AG04450 (cell line): ENCODE results near the gene CEP68. TPM values are rescaled to one million over a fixed set of nuclear protein-coding genes. Genes with fewer than 3 reads are reported as not detected.

Experiments used
- CTCF ChIA-PET: fragments of 300-600, 350-600 bp; formaldehyde crosslinking; extraction: SDS; loops from one replicate; lab custom pipeline; 2022; ENCODE audit warnings: antibody characterized with exemption, inconsistent platforms; lab: Charles Lee
- POLR2A ChIA-PET: fragments of 350-600 bp; formaldehyde crosslinking; extraction: SDS; loops from one replicate; lab custom pipeline; 2021; ENCODE audit warnings: antibody characterized with exemption, inconsistent platforms; lab: Yijun Ruan, JAX
- DNase-seq: peaks from one replicate; pipeline ENCODE4 v3.0.0-alpha.2; 2011; ENCODE audit warnings: low read depth, low spot score
- H3K27ac ChIP-seq: one replicate; pipeline ENCODE4 v1.5.1; 2012; ENCODE audit warnings: low read depth, low read length, control low read depth
- H3K27me3 ChIP-seq: one replicate; pipeline ENCODE4 v1.6.0; 2012; ENCODE audit warnings: low read length; ENCODE audit not compliant: control insufficient read depth, insufficient read depth
- H3K4me3 ChIP-seq: 2 replicates; pipeline ENCODE4 v1.5.1; 2011; ENCODE audit warnings: mild to moderate bottlenecking, low read depth, low read length, control low read depth
- H3K9me3 ChIP-seq: 2 replicates; pipeline ENCODE4 v1.5.1; 2012; ENCODE audit warnings: low read length; ENCODE audit not compliant: control insufficient read depth, insufficient read depth
- CTCF ChIP-seq: IDR thresholded peaks from 2 replicates; pipeline ENCODE4 v1.5.1; 2011; ENCODE audit warnings: low read depth, low read length, control low read depth, inconsistent platforms
- polyA plus RNA-seq: library from polyadenylated mRNA; depleted of rRNA; stranded (reverse); fragments of >200 nt; gene quantifications from 2 replicates; pipeline ENCODE4 v1.2.3, GENCODE V29; 2011

Gene CEP68
- polyA plus RNA-seq, 1 experiment: 7.3 TPM

GRCh38 chr2:65043001-65043400 lies 13.2 kb upstream of the CEP68 start:
- CTCF ChIA-PET: interaction anchor here (0.9 to 6.9 kb wide), 4 partner anchors 17 to 144 kb away, joined by 3 to 85 read pairs (median 4); no protein-coding TSS in a partner anchor
- no peak for TF ChIP-seq CTCF
- H3K27ac ChIP-seq: no peak overlapping the region
- no peak overlapping the region for H3K4me3 ChIP-seq
- DNase-seq: no peak
- POLR2A ChIA-PET: interaction anchor here (0.6 kb wide), 1 partner anchor 531 kb away, joined by 6 read pairs; no protein-coding TSS in a partner anchor
- H3K27me3 ChIP-seq: peaks cover 5% of the 10 kb centered on the region
- peaks cover 15% of the 10 kb centered on the region for H3K9me3 ChIP-seq

- no peak for TF ChIP-seq CTCF
- ChIA-PET CTCF (interaction anchor here (0.6 to 6.9 kb wide), 2 partner anchors 127 to 400 kb away, joined by 5 to 85 read pairs; no protein-coding TSS in a partner anchor), POLR2A (no interaction called here)
- H3K27me3 ChIP-seq: peaks cover 7% of the 10 kb centered on the region
- no peak for DNase-seq
- H3K9me3 ChIP-seq: peaks cover 16% of the 10 kb centered on the region
- H3K27ac ChIP-seq: no peak overlapping the region
- H3K4me3 ChIP-seq: no peak overlapping the region
These were observed 12.0 kb upstream of the CEP68 start for GRCh38 chr2:65044097-65044735.

- ChIA-PET POLR2A (no interaction called here), CTCF (interaction anchor here (1.2 kb wide), 1 partner anchor 38 kb away, joined by 4 read pairs; no protein-coding TSS in a partner anchor)
- DNase-seq: no peak
- no peak for TF ChIP-seq CTCF
- Histone ChIP-seq H3K4me3 (no peak overlapping the region), H3K27me3 (peaks cover 7% of the 10 kb centered on the region), H3K27ac (no peak overlapping the region), H3K9me3 (peaks cover 16% of the 10 kb centered on the region)
These were observed 10.6 kb upstream of the CEP68 start for GRCh38 chr2:65045651-65046050.

GRCh38 chr2:65046633-65047407 lies 9.4 kb upstream of the CEP68 start:
- TF ChIP-seq CTCF: no peak
- ChIA-PET POLR2A (no interaction called here), CTCF (interaction anchor here (1.2 to 1.6 kb wide), 2 partner anchors 37 to 129 kb away, joined by 4 to 6 read pairs; no protein-coding TSS in a partner anchor)
- H3K27ac ChIP-seq: no peak overlapping the region
- no peak overlapping the region for H3K4me3 ChIP-seq
- peaks cover 16% of the 10 kb centered on the region for H3K9me3 ChIP-seq
- H3K27me3 ChIP-seq: peaks cover 7% of the 10 kb centered on the region
- no peak for DNase-seq
